Measurements from ENCODE around the gene AKAP13.
A peak's percentile ranks its signal among the peaks of the same experiment; 100 is the strongest.

AKAP13 gene

GRCh38 chr15:85621094-85621493 is 240.7 kb downstream of the AKAP13 start:
- DNase-seq (ENCODE audit: low read depth in 2 of 2) = no peak

- no peak for DNase-seq (ENCODE audit: low read depth in 2 of 2)
Observed at GRCh38 chr15:85622221-85622831, 241.9 kb downstream of the AKAP13 start.

GRCh38 chr15:85623315-85624049 is 243.1 kb downstream of the AKAP13 start:
- no peak for DNase-seq (ENCODE audit: low read depth in 2 of 2)

- no peak for DNase-seq (ENCODE audit: low read depth in 2 of 2)
Observed at GRCh38 chr15:85624291-85624801, 243.9 kb downstream of the AKAP13 start.

- no peak for DNase-seq (ENCODE audit: low read depth in 2 of 2)
Observed at GRCh38 chr15:85625166-85625830, 244.9 kb downstream of the AKAP13 start.

- no peak for DNase-seq (ENCODE audit: low read depth in 2 of 2)
Observed at GRCh38 chr15:85625856-85626255, 245.5 kb downstream of the AKAP13 start.

- no peak for DNase-seq (ENCODE audit: low read depth in 2 of 2)
Observed at GRCh38 chr15:85627213-85627935, 247.0 kb downstream of the AKAP13 start.

- no peak for DNase-seq (ENCODE audit: low read depth in 2 of 2)
Observed at GRCh38 chr15:85630311-85630710, 249.9 kb downstream of the AKAP13 start.

- no peak for DNase-seq (ENCODE audit: low read depth in 2 of 2)
Observed at GRCh38 chr15:85631018-85631417, 250.6 kb downstream of the AKAP13 start.

- no peak for DNase-seq (ENCODE audit: low read depth in 2 of 2)
Observed at GRCh38 chr15:85632014-85632413, 251.6 kb downstream of the AKAP13 start.

GRCh38 chr15:85633859-85634258 is 253.5 kb downstream of the AKAP13 start:
- DNase-seq (ENCODE audit: low read depth in 2 of 2) = no peak

GRCh38 chr15:85636351-85636750 is 255.9 kb downstream of the AKAP13 start:
- no peak for DNase-seq (ENCODE audit: low read depth in 2 of 2)

GRCh38 chr15:85639752-85640381 is 259.5 kb downstream of the AKAP13 start:
- DNase-seq (ENCODE audit: low read depth in 2 of 2) = no peak

GRCh38 chr15:85642065-85642692 is 261.8 kb downstream of the AKAP13 start:
- no peak for DNase-seq (ENCODE audit: low read depth in 2 of 2)

GRCh38 chr15:85642693-85643066 is 262.3 kb downstream of the AKAP13 start:
- no peak for DNase-seq (ENCODE audit: low read depth in 2 of 2)

GRCh38 chr15:85646538-85647091 is 266.2 kb downstream of the AKAP13 start:
- DNase-seq (ENCODE audit: low read depth in 2 of 2) = peak in 1 of 2 donors; percentile 17

GRCh38 chr15:85649372-85649771 is 269.0 kb downstream of the AKAP13 start:
- peak; percentile 25 to 31 for DNase-seq (ENCODE audit: low read depth in 2 of 2)

GRCh38 chr15:85651548-85651947 is 271.1 kb downstream of the AKAP13 start:
- no peak for DNase-seq (ENCODE audit: low read depth in 2 of 2)

- DNase-seq (ENCODE audit: low read depth in 2 of 2) = no peak
Observed at GRCh38 chr15:85652457-85652856, 272.1 kb downstream of the AKAP13 start.

- no peak for DNase-seq (ENCODE audit: low read depth in 2 of 2)
Observed at GRCh38 chr15:85657132-85657531, 276.7 kb downstream of the AKAP13 start.

- no peak for DNase-seq (ENCODE audit: low read depth in 2 of 2)
Observed at GRCh38 chr15:85658816-85659215, 278.4 kb downstream of the AKAP13 start.
